Endothelial cell of hepatic sinusoid (primary cell): ENCODE measurements around the gene USP8.

Experiments
- in situ Hi-C: cut with HindIII; loops from 2 replicates; pipeline ENCODE4 v1.10.0; 2017; ENCODE audit warnings: low sequenced_read_pairs

USP8 gene

GRCh38 chr15:50531766-50532165, 107.6 kb downstream of the USP8 start:
- in situ Hi-C loops, result no loop called here

GRCh38 chr15:50542887-50543210, 118.6 kb downstream of the USP8 start:
- in situ Hi-C loops, result no loop called here

- in situ Hi-C loops, result no loop called here
These were observed 119.4 kb downstream of the USP8 start for GRCh38 chr15:50543556-50543955.

- in situ Hi-C loops, result no loop called here
These were observed 120.2 kb downstream of the USP8 start for GRCh38 chr15:50544368-50544767.

GRCh38 chr15:50546566-50546965, 122.4 kb downstream of the USP8 start, which contains the start of gene USP50:
Gene USP50, minus strand, starts transcription at chr15:50546666. Its CDS starts 141 bp downstream, at chr15:50546525.
- in situ Hi-C loops, result no loop called here

- in situ Hi-C loops, result no loop called here
These were observed 125.1 kb downstream of the USP8 start for GRCh38 chr15:50549326-50549725.

- in situ Hi-C loops, result no loop called here
These were observed 128.0 kb downstream of the USP8 start for GRCh38 chr15:50552238-50552637.

- in situ Hi-C loops, result no loop called here
These were observed 132.6 kb downstream of the USP8 start for GRCh38 chr15:50556642-50557371.

- in situ Hi-C loops, result no loop called here
These were observed 133.8 kb downstream of the USP8 start for GRCh38 chr15:50558012-50558411.

GRCh38 chr15:50562735-50563640, 138.8 kb downstream of the USP8 start:
- in situ Hi-C loops, result no loop called here

GRCh38 chr15:50563756-50564155, 139.6 kb downstream of the USP8 start:
- in situ Hi-C loops, result no loop called here
